PFSK-1 (cell line): ENCODE data around the gene TXNDC11.

Experiments
- FOXP2 ChIP-seq: optimal IDR thresholded peaks from 2 replicates; pipeline ENCODE3; 2011; ENCODE audit warnings: borderline replicate concordance, control low read depth, inconsistent platforms; ENCODE audit not compliant: insufficient read depth; ENCODE audit errors: extremely low read length, extremely low read depth
- POLR2AphosphoS5 ChIP-seq: IDR thresholded peaks from 2 replicates; pipeline ENCODE4 v1.6.1; 2012; ENCODE audit warnings: low read depth, mild to moderate bottlenecking, control low read depth, low read length, moderate library complexity
- SIN3A ChIP-seq: IDR thresholded peaks from 2 replicates; pipeline ENCODE4 v1.6.1; 2012; ENCODE audit warnings: mild to moderate bottlenecking, low read length, moderate library complexity, borderline replicate concordance; ENCODE audit not compliant: insufficient read depth

DNA sequence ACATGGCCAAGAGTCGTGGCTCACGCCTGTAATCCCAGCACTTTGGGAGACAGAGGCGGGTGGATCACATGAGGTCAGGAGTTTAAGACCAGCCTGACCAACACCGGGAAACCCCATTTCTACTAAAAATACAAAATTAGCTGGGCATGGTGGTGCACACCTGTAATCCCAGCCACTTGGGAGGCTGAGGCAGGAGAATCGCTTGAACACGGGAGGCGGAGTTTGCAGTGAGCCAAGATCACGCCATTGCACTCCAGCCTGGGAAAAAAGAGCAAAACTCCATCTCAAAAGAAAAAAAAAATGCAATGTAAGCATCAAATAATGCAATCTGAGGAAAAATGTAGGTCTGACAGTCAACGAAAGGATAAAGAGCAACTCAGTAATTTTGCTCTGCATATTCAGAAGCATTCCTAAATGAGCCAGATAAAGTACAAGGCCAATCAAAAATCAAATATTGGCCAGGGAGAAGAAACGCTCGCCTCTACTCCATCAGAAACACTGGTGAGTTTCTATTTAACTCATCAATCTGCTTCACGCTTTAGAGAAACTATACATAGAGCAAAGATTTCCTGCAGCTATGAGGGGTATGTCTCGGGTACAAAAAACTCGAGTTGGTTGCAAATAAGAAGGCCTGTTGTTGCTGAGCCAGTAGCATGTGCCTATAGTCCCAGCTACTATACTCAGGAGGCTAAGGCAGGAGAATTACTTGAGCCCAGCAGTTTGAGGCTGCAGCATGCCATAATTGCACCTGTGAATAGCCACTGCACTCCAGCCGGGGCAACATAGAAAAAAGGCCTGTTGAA, 3.7 kb downstream of the TXNDC11 start:
- TF ChIP-seq POLR2AphosphoS5 (no peak), FOXP2 (no peak), SIN3A (no peak)
